Measurements from ENCODE around the gene PLAU. TPM values are rescaled to one million over a fixed set of nuclear protein-coding genes. Genes with fewer than 3 reads are reported as not detected.

Gene PLAU
- total and polyA plus RNA-seq, 7 donors, result 2.5 to 15.7 (median 3.8) TPM

DNA sequence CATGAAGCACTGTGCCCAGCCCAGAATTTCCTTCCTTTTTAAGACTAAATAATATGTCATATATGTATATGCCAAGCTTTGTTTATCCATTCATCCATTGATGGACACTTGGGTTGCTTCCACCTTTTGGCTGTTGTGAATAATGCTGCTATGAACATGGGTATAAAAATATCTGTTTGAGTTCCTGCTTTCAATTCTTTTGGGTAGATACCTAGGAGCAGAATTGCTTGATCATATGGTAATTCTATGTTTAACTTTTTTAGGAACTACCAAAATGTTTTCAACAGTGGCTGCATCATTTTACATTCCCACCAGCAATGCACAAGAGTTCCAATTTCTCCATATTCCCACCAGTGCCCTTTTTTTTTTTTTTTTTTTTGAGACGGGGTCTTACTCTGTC, 13.2 kb upstream of the PLAU start:
- H3K36me3 ChIP-seq, result no peaks in the 10 kb centered on the region
- intact Hi-C loops (cut with DNase I), result no loop called here
- H3K27ac ChIP-seq, result no peak overlapping the region
- H3K9me3 ChIP-seq, result no peaks in the 10 kb centered on the region
- H3K4me1 ChIP-seq, result no peaks in the 10 kb centered on the region
- no peaks in the 10 kb centered on the region for H3K27me3 ChIP-seq
- H3K4me3 ChIP-seq, result no peak overlapping the region
- 92 to 94% methylated on average over 1 of the region's 1 CpG for WGBS, 2 donors
- no peak for DNase-seq
- TF ChIP-seq EP300 (IDR thresholded peaks at IDR 0.05) (no peak), CTCF (IDR thresholded peaks at IDR 0.05) (no peak), POLR2A (IDR thresholded peaks at IDR 0.05) (no peak), POLR2AphosphoS5 (IDR thresholded peaks at IDR 0.05) (no peak)

- intact Hi-C loops (cut with DNase I), result no loop called here
- H3K36me3 ChIP-seq, result no peaks in the 10 kb centered on the region
- no peaks in the 10 kb centered on the region for H3K4me1 ChIP-seq
- H3K4me3 ChIP-seq, result no peak overlapping the region
- no peaks in the 10 kb centered on the region for H3K27me3 ChIP-seq
- TF ChIP-seq POLR2AphosphoS5 (IDR thresholded peaks at IDR 0.05) (no peak), EP300 (IDR thresholded peaks at IDR 0.05) (no peak), CTCF (IDR thresholded peaks at IDR 0.05) (no peak), POLR2A (IDR thresholded peaks at IDR 0.05) (no peak)
- 53 to 72% methylated on average over 2 of the region's 2 CpGs for WGBS, 2 donors
- DNase-seq, result no peak
- no peak overlapping the region for H3K27ac ChIP-seq
- H3K9me3 ChIP-seq, result no peaks in the 10 kb centered on the region
Observed at GRCh38 chr10:73898730-73899410, 12.1 kb upstream of the PLAU start.

DNA sequence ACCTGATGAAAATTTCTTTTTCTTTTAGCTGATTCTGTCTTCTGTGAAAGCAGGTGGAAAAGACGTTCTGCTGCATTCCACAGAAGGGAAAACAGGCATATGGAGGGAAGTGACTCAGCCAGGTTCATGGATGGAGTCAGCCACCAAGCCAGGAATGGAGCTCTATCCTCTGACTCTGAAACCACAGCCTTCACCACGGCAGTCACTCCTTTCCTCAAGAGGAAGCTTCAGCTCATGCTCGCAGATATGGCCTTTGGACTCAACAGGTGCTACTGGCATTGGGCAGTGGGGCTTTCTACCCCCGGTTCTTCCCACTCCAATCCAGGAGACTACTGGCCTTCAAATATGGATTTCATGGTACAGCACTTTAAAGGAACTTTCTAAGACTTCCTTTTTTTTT, 11.5 kb upstream of the PLAU start:
- 15 to 38% methylated on average over 4 of the region's 4 CpGs for WGBS, 2 donors
- H3K27ac ChIP-seq, result no peak overlapping the region

GRCh38 chr10:73900064-73900463, 10.9 kb upstream of the PLAU start:
- intact Hi-C loops (cut with DNase I), result no loop called here
- WGBS, 2 donors, result 87 to 88% methylated on average over 5 of the region's 5 CpGs
- no peaks in the 10 kb centered on the region for H3K36me3 ChIP-seq
- no peak overlapping the region for H3K4me3 ChIP-seq
- no peaks in the 10 kb centered on the region for H3K4me1 ChIP-seq
- no peak overlapping the region for H3K27ac ChIP-seq
- H3K9me3 ChIP-seq, result no peaks in the 10 kb centered on the region
- TF ChIP-seq POLR2AphosphoS5 (IDR thresholded peaks at IDR 0.05) (no peak), POLR2A (IDR thresholded peaks at IDR 0.05) (no peak), CTCF (IDR thresholded peaks at IDR 0.05) (no peak), EP300 (IDR thresholded peaks at IDR 0.05) (no peak)
- no peak for DNase-seq
- no peaks in the 10 kb centered on the region for H3K27me3 ChIP-seq

More for the DNA sequence above, 11.5 kb upstream of the PLAU start:
- TF ChIP-seq POLR2AphosphoS5 (IDR thresholded peaks at IDR 0.05) (no peak), CTCF (IDR thresholded peaks at IDR 0.05) (no peak), EP300 (IDR thresholded peaks at IDR 0.05) (no peak), POLR2A (IDR thresholded peaks at IDR 0.05) (no peak)
- no peaks in the 10 kb centered on the region for H3K9me3 ChIP-seq
- no peaks in the 10 kb centered on the region for H3K4me1 ChIP-seq
- intact Hi-C loops (cut with DNase I), result no loop called here
- no peaks in the 10 kb centered on the region for H3K27me3 ChIP-seq
- no peak for DNase-seq
- H3K36me3 ChIP-seq, result no peaks in the 10 kb centered on the region
- no peak overlapping the region for H3K4me3 ChIP-seq

DNA sequence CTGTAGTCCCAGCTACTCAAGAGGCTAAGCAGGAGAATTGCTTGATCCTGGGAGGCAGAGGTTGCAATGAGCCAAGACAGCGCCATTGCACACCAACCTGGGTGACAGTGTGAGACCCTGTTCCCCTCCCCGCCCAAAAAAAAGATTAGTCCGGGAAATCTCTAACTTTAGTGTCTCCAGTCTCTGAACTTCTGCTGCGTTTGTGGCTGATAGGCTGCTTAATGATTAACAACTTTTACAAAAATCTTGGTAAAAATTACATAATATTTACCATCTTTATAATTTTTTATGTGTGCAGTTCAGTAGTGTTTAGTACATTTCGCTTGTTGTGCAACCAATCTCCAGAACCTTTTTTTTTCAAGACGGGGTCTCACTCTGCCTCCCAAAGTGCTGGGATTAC, 9.7 kb upstream of the PLAU start:
- 82 to 86% methylated on average over 6 of the region's 6 CpGs for WGBS, 2 donors
- no peaks in the 10 kb centered on the region for H3K27me3 ChIP-seq

More for the DNA sequence above, 9.7 kb upstream of the PLAU start:
- Histone ChIP-seq H3K36me3 (no peaks in the 10 kb centered on the region), H3K4me1 (peaks cover 0 to 4% (median 4%) of the 10 kb centered on the region in 4 donors), H3K9me3 (no peaks in the 10 kb centered on the region), H3K27ac (no peak overlapping the region), H3K4me3 (no peak overlapping the region)
- TF ChIP-seq POLR2AphosphoS5 (IDR thresholded peaks at IDR 0.05) (no peak), POLR2A (IDR thresholded peaks at IDR 0.05) (no peak), CTCF (IDR thresholded peaks at IDR 0.05) (no peak), EP300 (IDR thresholded peaks at IDR 0.05) (no peak)
- DNase-seq, result no peak
- intact Hi-C loops (cut with DNase I), result no loop called here

All from sigmoid colon (tissue), 7 donors.